A673 (cell line): ENCODE results near the gene PISD.

Experiments
- EZH2 ChIP-seq: fragments of 200-600 bp; sonication (generic); IDR thresholded peaks from 2 replicates; pipeline ENCODE4 v1.6.1; 2017; ENCODE audit warnings: borderline replicate concordance, low read depth, mild to moderate bottlenecking, mixed read lengths, antibody characterized with exemption, low read length; ENCODE audit not compliant: poor library complexity, severe bottlenecking
- TF ChIP-seq, protein P1 (sequence below): fragments of 300-800, 200-600 bp; sonication (generic); conservative IDR thresholded peaks from 2 replicates; pipeline ENCODE4 v1.5.1; 2017; ENCODE audit warnings: low read depth, mild to moderate bottlenecking, antibody characterized with exemption, low read length, moderate library complexity, mixed read lengths

DNA sequence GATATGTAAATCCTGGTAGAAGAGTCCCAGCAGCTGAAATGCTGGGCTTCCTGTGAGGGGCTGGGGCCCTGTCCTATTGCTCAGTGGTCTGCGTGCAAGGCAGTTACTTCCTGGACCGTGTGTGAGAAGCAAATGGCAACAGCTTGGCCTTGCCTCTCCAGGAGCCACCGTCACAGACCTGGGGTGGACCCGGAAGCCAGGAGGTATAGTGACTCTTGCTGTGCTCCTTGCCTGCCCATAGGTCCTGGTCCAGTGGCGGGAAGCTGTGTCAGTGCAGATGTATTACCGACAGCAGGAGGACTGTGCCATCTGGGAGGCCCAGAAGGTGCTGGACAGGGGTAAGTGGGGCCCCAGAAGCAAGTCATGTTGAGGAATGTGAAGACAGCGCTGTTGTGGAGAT is 54.3 kb downstream of the PISD start:
- TF ChIP-seq, protein P1, sequence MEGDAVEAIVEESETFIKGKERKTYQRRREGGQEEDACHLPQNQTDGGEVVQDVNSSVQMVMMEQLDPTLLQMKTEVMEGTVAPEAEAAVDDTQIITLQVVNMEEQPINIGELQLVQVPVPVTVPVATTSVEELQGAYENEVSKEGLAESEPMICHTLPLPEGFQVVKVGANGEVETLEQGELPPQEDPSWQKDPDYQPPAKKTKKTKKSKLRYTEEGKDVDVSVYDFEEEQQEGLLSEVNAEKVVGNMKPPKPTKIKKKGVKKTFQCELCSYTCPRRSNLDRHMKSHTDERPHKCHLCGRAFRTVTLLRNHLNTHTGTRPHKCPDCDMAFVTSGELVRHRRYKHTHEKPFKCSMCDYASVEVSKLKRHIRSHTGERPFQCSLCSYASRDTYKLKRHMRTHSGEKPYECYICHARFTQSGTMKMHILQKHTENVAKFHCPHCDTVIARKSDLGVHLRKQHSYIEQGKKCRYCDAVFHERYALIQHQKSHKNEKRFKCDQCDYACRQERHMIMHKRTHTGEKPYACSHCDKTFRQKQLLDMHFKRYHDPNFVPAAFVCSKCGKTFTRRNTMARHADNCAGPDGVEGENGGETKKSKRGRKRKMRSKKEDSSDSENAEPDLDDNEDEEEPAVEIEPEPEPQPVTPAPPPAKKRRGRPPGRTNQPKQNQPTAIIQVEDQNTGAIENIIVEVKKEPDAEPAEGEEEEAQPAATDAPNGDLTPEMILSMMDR, result no peak
- TF ChIP-seq EZH2, result no peak
